Choroid plexus epithelial cell (primary cell): ENCODE results near the gene CLEC11A.
A peak's percentile ranks its signal among the peaks of the same experiment; 100 is the strongest.

Source experiments
- DNase-seq: peaks from one replicate; pipeline ENCODE4 v3.0.0-alpha.2; 2010; ENCODE audit warnings: low read depth
- H3K4me3 ChIP-seq: 2 replicates; pipeline ENCODE4 v1.5.1; 2011; ENCODE audit warnings: low read depth, mild to moderate bottlenecking, control low read depth, low read length, moderate library complexity
- TF ChIP-seq, protein P1 (sequence below): conservative IDR thresholded peaks from 2 replicates; pipeline ENCODE4 v1.5.1; 2011; ENCODE audit warnings: low read depth, mild to moderate bottlenecking, control low read depth, inconsistent platforms, low read length, moderate library complexity

Gene CLEC11A

DNA sequence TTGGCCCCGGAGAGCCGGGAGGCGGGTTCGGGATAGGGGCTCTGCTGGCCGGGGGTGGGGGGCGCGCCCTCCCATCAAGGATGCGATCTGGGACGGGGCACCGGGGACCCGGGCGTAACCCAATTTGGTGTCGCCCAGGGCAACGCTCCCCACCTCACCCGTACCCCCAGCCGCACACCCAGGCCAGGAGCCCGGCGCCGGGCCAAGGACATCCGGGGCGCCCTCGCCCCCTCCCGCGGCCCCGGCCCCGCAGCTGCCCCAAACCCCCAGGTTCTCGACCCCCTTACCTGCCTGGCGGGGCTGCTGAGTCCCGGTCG, 4.1 kb upstream of the CLEC11A start:
- TF ChIP-seq, protein P1, sequence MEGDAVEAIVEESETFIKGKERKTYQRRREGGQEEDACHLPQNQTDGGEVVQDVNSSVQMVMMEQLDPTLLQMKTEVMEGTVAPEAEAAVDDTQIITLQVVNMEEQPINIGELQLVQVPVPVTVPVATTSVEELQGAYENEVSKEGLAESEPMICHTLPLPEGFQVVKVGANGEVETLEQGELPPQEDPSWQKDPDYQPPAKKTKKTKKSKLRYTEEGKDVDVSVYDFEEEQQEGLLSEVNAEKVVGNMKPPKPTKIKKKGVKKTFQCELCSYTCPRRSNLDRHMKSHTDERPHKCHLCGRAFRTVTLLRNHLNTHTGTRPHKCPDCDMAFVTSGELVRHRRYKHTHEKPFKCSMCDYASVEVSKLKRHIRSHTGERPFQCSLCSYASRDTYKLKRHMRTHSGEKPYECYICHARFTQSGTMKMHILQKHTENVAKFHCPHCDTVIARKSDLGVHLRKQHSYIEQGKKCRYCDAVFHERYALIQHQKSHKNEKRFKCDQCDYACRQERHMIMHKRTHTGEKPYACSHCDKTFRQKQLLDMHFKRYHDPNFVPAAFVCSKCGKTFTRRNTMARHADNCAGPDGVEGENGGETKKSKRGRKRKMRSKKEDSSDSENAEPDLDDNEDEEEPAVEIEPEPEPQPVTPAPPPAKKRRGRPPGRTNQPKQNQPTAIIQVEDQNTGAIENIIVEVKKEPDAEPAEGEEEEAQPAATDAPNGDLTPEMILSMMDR = no peak
- no peak for DNase-seq
- peak overlapping the region; percentile 14 for H3K4me3 ChIP-seq

GRCh38 chr19:50719566-50719965, 3.6 kb upstream of the CLEC11A start, which contains the start of gene SHANK1:
Gene SHANK1, minus strand, starts transcription at chr19:50719802. Its CDS starts 2,883 bp downstream, at chr19:50716919.
- TF ChIP-seq, protein P1 = no peak
- peak within 1 kb of the TSS; percentile 14 for H3K4me3 ChIP-seq
- no peak for DNase-seq

DNA sequence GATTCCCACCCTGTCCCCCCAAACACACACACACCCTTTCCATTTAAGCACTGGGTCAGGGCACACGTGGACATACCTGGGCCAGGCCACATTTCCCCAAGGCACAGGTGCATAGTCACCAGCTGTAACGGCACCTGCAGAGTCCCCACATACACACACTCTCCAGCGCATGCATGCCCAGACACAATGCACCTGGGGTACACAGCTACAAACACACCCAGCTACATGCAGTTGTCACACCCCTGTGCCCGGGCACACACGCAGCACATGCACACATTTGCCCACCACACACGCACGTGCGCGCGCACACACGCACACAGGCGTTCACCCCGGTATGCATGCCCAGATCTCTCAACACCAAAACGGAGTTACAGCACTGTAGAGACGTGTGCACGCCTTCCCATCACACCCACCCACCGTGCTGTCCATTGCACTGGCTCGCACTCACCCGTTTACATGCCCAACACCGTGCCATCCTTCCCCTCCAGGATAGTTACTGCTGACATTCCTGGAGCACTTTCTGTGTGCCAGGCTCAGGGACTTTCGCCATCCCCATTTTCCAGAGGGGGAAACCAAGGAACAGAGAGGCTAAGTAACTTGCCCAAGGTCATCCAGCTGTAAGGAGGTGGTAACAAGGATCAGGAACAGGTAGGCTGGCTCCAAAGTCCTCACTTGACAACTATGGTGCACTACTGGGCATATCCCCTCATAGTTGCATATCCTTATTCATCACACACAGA, 2.8 kb upstream of the CLEC11A start:
- no peak for DNase-seq
- TF ChIP-seq, protein P1 = no peak
- H3K4me3 ChIP-seq = no peak overlapping the region

DNA sequence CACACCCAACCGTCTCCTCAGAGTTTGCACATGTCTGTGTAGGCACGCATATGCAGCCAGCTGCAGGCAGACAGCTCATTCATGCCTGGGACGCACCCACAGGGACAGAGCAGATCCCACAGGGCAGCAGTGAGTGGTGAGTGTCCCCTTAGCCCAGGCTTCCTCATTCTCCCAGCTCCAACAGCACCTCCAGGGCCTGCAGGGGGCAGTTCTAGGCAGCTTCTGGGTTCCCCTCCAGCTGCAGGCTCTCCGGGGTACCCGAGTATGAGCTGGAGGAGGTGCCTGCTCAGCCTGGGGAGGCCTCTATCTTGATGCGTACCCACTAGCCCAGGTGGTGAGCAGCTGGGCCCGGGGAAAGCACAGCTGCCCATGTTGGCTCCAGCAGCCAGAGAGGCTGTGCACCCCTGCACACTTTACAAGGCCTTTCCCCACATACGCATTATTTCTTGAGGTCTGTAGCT, 2.2 kb upstream of the CLEC11A start:
- no peak overlapping the region for H3K4me3 ChIP-seq
- TF ChIP-seq, protein P1 = peak; percentile 6
- no peak for DNase-seq

GRCh38 chr19:50721441-50722137, 1.6 kb upstream of the CLEC11A start:
- DNase-seq = no peak
- no peak overlapping the region for H3K4me3 ChIP-seq
- TF ChIP-seq, protein P1 = no peak

DNA sequence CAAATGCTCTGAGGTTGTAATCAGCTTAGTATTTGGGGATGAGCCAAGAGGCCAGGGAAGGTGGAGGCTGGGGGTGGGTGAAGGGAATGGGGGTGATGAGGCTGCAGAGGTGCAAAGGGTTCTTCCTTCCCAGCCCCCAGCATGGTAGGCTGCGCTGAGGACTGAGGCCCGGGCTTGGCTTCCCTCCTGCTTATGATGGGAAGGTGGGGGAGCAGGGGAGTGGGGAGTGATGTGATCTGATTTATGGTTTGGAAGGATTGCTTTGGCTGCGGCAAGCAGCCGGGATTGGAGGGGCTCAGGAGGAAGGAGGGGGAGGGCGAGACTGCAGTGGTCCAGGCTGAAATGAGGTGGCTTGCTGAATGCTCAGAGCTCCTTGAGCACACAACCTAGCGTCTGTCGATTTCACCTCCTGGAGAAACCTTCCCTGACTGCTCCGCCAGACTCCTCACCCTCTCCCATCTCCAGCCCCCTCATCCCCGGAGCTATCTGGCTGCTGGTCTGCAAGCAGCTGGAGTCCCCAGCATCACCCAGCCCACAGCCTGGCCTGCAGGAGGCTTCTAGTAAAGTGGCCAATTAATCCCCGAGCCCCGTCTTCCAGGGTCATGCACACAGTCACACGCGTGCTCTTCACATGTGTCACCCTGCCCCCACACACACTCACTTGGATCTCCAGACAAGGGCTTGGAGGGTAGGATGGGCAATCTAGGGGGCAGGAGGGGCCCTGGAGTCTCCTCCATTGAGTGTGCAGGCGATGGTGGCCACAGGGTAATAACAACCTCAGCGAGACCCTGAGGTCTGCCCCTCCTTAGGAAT, 757 bp upstream of the CLEC11A start:
- no peak for DNase-seq
- no peak overlapping the region for H3K4me3 ChIP-seq
- TF ChIP-seq, protein P1 = no peak
